GM18517 (cell line): Measurements from ENCODE around the gene FRMD4B.
A peak's percentile ranks its signal among the peaks of the same experiment; 100 is the strongest.
"Not testable (repeated sequence)": the region's sequence is repeated elsewhere in the genome, so short reads cannot be mapped to it uniquely, and the experiment has no call there.

ENCODE experiments used
- ATAC-seq: cut with Tn5 transposase; IDR thresholded peaks from one replicate; pipeline ENCODE4 v1.9.1; 2021; ENCODE audit warnings: mild to moderate bottlenecking, moderate library complexity; ENCODE audit not compliant: unreplicated experiment

The FRMD4B gene

GRCh38 chr3:69325151-69325550 is 60.7 kb downstream of the FRMD4B start:
- ATAC-seq = no peak

GRCh38 chr3:69324362-69325025 is 61.4 kb downstream of the FRMD4B start:
- ATAC-seq = peak; percentile 41

- ATAC-seq = no peak
Observed at GRCh38 chr3:69323941-69324340, 61.9 kb downstream of the FRMD4B start.

- not testable (repeated sequence) for ATAC-seq
Observed at GRCh38 chr3:69322512-69322911, 63.4 kb downstream of the FRMD4B start.

- ATAC-seq = no peak
Observed at GRCh38 chr3:69322158-69322509, 63.8 kb downstream of the FRMD4B start.

GRCh38 chr3:69321301-69322157 is 64.4 kb downstream of the FRMD4B start:
- no peak for ATAC-seq

- ATAC-seq = peak; percentile 54
Observed at GRCh38 chr3:69320871-69321271, 65.0 kb downstream of the FRMD4B start.

- ATAC-seq = no peak
Observed at GRCh38 chr3:69319652-69320051, 66.2 kb downstream of the FRMD4B start.

- no peak for ATAC-seq
Observed at GRCh38 chr3:69318410-69318809, 67.5 kb downstream of the FRMD4B start.

- ATAC-seq = no peak
Observed at GRCh38 chr3:69313251-69313650, 72.6 kb downstream of the FRMD4B start.

GRCh38 chr3:69309814-69310213 is 76.1 kb downstream of the FRMD4B start:
- no peak for ATAC-seq

- peak; percentile 99 for ATAC-seq
Observed at GRCh38 chr3:69306239-69307185, 79.4 kb downstream of the FRMD4B start.

GRCh38 chr3:69305011-69305410 is 80.9 kb downstream of the FRMD4B start:
- ATAC-seq = no peak

- ATAC-seq = no peak
Observed at GRCh38 chr3:69304396-69304795, 81.5 kb downstream of the FRMD4B start.

- no peak for ATAC-seq
Observed at GRCh38 chr3:69300296-69300695, 85.6 kb downstream of the FRMD4B start.

GRCh38 chr3:69299344-69299743 is 86.5 kb downstream of the FRMD4B start:
- ATAC-seq = no peak

GRCh38 chr3:69297501-69297900 is 88.4 kb downstream of the FRMD4B start:
- ATAC-seq = no peak

GRCh38 chr3:69296995-69297394 is 88.9 kb downstream of the FRMD4B start:
- ATAC-seq = no peak

- no peak for ATAC-seq
Observed at GRCh38 chr3:69294014-69294766, 91.7 kb downstream of the FRMD4B start.

- no peak for ATAC-seq
Observed at GRCh38 chr3:69292959-69293574, 92.8 kb downstream of the FRMD4B start.
